HG03378 (cell line): ENCODE measurements around the gene HPN.

Experiments
- ATAC-seq: cut with Tn5 transposase; IDR thresholded peaks from one replicate; pipeline ENCODE4 v1.9.1; 2021; ENCODE audit warnings: mild to moderate bottlenecking, moderate library complexity; ENCODE audit not compliant: unreplicated experiment

The HPN gene

GRCh38 chr19:35060160-35060855 is 18.8 kb downstream of the HPN start:
- no peak for ATAC-seq

- ATAC-seq = no peak
These were observed 20.3 kb downstream of the HPN start for GRCh38 chr19:35061583-35062373.

DNA sequence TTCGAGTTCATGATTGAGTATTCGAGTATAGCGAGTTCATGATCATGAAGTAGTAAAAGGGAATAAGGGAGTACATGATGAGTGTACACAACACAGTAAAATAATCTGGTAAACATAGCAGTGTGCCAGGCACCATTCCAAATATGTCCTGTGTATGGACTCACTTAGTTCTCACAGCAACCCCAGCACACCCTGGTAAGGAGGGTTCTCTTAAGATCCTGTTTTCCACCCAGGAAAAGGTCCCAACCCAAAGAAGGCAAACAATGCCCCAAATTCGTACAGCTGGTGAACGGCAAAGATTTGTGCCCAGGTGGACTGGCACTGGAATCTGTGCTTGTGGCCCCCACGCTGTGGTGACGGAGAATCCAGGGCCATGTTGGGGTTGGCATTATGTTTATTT is 21.4 kb downstream of the HPN start:
- ATAC-seq = no peak

- ATAC-seq = no peak
These were observed 22.7 kb downstream of the HPN start for GRCh38 chr19:35063940-35064818.

DNA sequence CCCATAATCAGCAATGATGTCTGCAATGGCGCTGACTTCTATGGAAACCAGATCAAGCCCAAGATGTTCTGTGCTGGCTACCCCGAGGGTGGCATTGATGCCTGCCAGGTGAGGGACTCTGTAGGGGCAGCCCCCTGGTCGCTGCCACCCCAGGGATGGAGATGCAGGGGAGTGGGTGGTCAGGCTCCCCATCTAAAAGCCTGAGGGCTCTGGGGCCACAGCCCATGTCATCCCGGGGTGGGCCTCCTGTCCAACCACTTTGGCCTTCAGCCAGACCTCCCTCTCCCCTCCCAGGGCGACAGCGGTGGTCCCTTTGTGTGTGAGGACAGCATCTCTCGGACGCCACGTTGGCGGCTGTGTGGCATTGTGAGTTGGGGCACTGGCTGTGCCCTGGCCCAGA is 24.1 kb downstream of the HPN start:
- no peak for ATAC-seq

- ATAC-seq = no peak
These were observed 24.6 kb downstream of the HPN start for GRCh38 chr19:35066121-35066520.

DNA sequence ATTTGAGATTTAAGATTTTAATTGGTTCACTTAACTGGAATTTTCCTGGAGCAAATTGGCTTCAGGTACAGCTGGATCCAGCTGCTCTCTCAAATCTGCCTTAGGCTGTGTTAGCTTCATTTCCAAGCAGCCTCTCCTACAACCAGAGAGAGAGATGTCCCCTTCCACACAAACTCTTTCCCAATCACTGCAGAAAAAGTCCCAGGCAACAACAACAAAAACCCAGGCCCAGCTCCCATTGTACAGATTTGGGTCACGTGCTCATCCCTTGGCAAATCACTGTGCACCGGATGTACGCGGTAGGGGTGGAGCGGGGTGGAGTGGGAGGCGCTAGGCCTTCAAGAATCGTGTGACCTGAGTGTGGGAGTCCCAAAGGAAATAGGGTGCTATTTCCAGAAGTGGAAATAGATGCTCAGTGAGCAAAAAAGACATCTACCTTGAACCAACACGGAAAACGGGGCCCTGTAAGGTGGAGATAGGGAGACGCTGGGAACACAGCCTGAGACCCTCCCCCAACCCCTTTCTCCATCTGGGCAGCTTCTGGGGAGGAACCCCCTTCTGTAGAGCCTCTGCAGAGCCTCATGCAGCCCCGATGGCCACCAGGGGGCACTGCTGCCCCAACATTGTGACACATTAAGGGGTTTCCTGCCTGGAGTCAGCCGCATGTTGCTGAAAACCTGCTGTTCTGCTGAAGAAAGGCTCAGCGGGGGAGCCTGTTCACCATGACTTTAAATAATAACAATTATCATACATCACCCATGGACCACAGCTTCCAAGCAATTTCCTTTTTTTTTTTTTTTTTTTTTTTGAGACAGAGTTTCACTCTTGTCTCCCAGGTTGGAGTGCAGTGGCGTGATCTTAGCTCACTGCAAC is 25.4 kb downstream of the HPN start:
- no peak for ATAC-seq

DNA sequence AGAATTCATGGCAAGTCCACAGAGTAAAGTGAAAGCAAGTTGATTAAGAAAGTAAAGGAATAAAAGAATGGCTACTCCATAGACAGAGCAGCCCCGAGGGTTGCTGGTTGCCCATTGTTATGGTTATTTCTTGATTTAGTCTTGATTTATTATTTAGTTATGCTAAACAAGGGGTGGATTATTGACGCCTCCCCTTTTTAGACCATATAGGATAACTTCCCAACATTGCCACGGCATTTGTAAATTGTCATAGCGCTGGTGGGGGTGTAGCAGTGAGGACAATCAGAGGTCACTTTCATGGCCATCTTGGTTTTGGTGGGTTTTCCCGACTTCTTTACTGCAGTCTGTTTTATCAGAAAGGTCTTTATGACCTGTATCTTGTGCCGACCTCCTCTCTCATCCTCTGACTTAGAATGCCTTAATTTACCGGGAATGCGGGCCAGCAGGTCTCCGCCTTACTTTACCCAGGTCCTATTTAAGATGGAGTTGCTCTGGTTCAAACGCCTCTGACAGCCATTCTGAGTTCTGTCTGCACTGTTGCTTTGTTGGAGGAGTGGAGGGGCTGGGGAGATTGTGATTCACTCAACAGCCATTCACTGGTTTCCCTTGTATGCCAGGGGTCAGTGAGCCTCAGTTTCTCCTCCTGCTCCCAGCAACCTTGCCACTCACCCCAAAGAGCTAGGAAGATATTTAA is 27.6 kb downstream of the HPN start:
- ATAC-seq = no peak

- ATAC-seq = no peak
These were observed 28.2 kb downstream of the HPN start for GRCh38 chr19:35069696-35070095.

DNA sequence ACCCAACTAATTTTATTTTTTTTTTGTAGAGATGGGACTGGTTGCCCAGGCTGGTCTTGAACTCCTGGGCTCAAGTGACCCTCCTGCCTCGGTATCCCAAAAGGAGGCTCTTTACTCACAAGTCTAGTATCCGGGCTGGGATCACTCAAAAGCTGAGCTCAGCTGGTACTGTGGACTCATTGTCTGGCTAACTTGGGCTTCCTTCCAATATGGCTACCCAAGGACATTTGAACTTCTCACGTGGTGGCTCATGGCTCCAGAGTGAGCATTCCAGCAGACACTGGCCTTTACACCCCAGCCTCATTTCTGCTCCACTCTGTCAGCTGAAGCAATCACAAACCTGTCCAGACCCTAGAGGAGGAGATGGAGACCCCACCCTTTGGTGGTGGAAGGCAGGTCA is 28.9 kb downstream of the HPN start:
- ATAC-seq = no peak

DNA sequence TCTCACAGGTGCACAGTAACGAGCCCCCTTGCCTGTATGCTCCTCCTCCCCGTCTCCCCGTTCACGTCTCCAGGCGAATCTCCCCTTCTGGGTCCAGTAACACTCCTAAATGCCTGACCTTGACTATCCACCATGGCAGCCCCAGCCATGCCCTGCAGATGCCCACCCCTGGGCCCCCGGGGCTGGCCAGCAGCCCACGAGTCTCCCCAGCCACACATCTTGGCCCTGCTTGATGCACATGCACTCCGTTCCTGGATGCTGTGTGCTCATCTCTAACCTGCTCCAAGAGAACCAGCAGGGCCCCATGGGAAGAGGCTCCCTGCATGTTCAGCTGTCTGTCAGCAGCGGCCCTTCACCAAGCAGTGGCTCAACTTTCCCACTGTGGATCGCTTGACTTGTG is 32.0 kb downstream of the HPN start:
- no peak for ATAC-seq

DNA sequence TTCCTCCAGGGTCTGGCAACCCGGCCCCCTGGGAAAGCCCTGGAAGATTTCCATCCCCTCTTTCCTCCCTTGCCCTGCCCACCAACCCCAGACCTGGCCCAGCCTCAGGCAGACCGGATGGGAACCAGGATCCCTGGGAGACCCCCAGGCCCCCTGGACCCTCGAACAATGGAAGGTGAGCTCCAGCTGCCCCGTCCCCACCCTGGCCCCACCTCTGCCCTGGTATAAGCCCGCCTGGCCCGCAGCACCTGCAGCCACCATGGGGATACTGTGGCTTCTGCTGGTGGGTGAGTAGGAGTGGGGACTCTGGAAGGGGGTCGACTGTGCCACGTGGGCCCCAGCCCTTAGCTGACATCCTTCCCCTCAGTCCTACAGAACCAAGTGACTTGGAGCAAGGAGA is 32.4 kb downstream of the HPN start:
- ATAC-seq = no peak

DNA sequence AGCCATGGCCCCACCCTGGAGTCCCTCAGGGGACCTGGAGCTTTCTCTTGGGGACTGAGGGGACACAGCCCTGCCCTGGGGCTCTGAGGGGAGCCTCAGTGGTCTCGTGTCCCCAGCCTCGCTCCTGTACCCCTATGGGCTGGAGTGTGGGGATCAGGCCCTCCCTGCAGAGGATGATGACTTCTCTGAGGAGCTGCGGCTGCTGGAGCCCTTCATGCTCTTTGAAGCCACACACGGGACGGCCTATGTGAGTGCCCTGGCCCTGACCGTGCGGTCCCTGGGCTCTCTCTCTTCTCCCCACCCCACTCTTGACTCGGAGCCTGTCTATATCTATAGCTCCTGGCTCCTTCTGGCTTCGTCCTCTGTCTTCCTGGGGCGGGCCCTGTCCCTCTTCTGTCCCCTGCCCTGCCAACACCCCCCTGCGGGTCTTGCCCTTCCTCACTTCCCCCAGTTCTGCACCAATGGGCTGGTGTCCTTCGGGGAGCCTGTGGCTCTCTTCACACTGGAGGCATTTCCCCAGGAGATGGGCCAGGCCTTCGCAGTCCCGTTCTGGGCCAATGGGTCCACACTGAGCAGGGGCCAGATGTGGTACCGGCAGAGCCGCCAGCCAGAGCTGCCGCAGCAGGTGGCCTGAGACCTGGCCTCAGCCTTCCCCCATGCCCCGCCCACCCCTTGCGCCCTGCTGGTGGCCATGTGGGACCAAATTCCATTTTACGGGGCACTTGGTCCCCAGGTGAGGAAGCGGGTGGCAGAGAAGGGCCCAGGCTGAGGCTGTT is 33.1 kb downstream of the HPN start:
- ATAC-seq = no peak

- ATAC-seq = no peak
These were observed 33.9 kb downstream of the HPN start for GRCh38 chr19:35075202-35076025.

GRCh38 chr19:35076026-35076370 is 34.5 kb downstream of the HPN start:
- ATAC-seq = no peak

DNA sequence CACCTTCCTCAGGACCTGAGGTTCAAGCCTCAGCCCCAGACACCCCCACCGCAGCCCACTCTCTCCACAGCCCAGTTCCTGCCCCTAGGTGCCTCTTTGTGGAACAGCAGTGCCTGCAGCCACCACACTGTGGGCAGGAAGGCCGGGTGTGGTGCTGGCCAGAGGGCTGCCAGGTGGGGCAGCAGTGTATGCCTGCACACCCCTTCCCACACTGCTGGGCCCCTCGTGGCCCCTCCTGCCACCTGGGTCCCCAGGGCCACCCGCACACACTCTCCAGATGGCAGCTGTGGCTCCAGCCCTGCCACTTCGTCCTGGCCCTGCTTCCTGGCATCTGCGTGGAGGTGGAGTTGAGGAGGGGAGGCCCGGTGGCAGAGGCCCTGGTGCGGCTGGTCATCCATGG is 35.1 kb downstream of the HPN start:
- ATAC-seq = no peak

GRCh38 chr19:35077411-35078223 is 36.1 kb downstream of the HPN start:
- ATAC-seq = no peak

GRCh38 chr19:35079826-35080225 is 38.3 kb downstream of the HPN start:
- ATAC-seq = no peak
